22Rv1 (cell line): ENCODE data around the gene U2SURP.

Experiments
- ZFX ChIP-seq: fragments of 450-650 bp; IDR thresholded peaks from 2 replicates; pipeline ENCODE4 v1.6.1; 2017; ENCODE audit warnings: antibody characterized with exemption, borderline replicate concordance
- TF ChIP-seq, protein P1 (sequence below): fragments of 450-650 bp; IDR thresholded peaks from 2 replicates; pipeline ENCODE4 v1.5.1; 2017; ENCODE audit warnings: mild to moderate bottlenecking

DNA sequence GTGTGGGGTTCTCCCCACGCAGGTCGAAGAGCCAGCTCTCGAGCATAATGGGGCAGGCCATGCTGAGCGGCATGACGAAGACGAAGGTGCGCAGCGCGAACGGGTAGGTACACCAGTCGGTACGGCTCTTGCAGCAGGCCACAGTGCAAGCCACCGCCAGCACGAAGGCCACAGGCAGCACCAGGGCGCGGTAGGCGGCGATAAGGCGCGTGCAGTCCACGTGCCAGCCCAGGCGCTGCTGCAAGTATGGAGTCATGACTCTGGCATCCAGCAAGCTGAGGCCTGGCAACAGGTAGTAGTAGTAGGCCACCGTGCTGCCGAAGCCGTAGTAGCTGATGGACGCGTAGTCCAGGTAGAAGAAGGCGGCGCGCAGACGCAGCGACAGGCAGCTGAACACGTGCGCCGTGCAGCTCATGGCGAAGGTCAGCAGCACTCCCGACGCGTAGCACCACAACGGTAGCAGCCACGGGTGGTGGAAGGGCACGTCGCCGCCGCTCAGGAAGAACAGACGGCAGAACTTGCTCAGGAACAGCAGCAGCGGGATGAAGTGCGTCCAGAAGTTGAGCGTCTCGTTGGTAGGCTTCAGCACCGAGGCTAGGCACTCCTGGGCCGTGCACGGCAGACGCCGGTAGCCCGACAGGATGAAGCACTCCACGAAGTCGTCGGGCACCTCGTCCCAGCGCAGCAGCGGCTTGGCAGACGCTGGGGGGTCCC lies 38.7 kb upstream of the U2SURP start:
- TF ChIP-seq, protein P1, sequence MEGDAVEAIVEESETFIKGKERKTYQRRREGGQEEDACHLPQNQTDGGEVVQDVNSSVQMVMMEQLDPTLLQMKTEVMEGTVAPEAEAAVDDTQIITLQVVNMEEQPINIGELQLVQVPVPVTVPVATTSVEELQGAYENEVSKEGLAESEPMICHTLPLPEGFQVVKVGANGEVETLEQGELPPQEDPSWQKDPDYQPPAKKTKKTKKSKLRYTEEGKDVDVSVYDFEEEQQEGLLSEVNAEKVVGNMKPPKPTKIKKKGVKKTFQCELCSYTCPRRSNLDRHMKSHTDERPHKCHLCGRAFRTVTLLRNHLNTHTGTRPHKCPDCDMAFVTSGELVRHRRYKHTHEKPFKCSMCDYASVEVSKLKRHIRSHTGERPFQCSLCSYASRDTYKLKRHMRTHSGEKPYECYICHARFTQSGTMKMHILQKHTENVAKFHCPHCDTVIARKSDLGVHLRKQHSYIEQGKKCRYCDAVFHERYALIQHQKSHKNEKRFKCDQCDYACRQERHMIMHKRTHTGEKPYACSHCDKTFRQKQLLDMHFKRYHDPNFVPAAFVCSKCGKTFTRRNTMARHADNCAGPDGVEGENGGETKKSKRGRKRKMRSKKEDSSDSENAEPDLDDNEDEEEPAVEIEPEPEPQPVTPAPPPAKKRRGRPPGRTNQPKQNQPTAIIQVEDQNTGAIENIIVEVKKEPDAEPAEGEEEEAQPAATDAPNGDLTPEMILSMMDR = no peak
- no peak for TF ChIP-seq ZFX
